Duodenal mucosa (tissue), 2 donors: Measurements from ENCODE around the gene PGAM1.
"Not testable (repeated sequence)": the region's sequence is repeated elsewhere in the genome, so short reads cannot be mapped to it uniquely, and the experiment has no call there.

Source experiments
- H3K27ac ChIP-seq: one replicate; pipeline ENCODE4 v1.7.0; 2013; ENCODE audit warnings: low read depth, low read length
- H3K27me3 ChIP-seq, 2 donors: one replicate each; pipeline ENCODE4 v1.7.0; 2013; ENCODE audit warnings: low read length in 2 of 2, control low read depth in 1 of 2; ENCODE audit not compliant: insufficient read depth in 2 of 2, control insufficient read depth in 1 of 2
- H3K36me3 ChIP-seq, 2 donors: one replicate each; pipeline ENCODE4 v1.7.0; 2013; ENCODE audit warnings: low read length in 2 of 2, control low read depth in 1 of 2; ENCODE audit not compliant: insufficient read depth in 2 of 2, control insufficient read depth in 1 of 2
- H3K4me1 ChIP-seq, 2 donors: one replicate each; pipeline ENCODE4 v1.7.0; 2013; ENCODE audit warnings: low read length in 2 of 2, control low read depth in 1 of 2; ENCODE audit not compliant: insufficient read depth in 2 of 2, control insufficient read depth in 1 of 2
- H3K4me3 ChIP-seq, 2 donors: one replicate each; pipeline ENCODE4 v1.7.0; 2013; ENCODE audit warnings: low read length in 2 of 2, low read depth in 1 of 2
- H3K9ac ChIP-seq, 2 donors: one replicate each; pipeline ENCODE4 v1.7.0; 2013; ENCODE audit warnings: low read length in 2 of 2, low read depth in 1 of 2
- H3K9me3 ChIP-seq, 2 donors: one replicate each; pipeline ENCODE4 v1.7.0; 2013; ENCODE audit warnings: low read length in 2 of 2, control low read depth in 1 of 2; ENCODE audit not compliant: control insufficient read depth in 1 of 2

Gene PGAM1

GRCh38 chr10:97468162-97468561, 42.2 kb downstream of the PGAM1 start:
- H3K36me3 ChIP-seq: peaks cover 35 to 78% of the 10 kb centered on the region in 2 donors
- peaks cover 4 to 9% of the 10 kb centered on the region in 2 donors for H3K4me1 ChIP-seq
- no peak overlapping the region for H3K4me3 ChIP-seq
- no peak overlapping the region for H3K9ac ChIP-seq
- no peaks in the 10 kb centered on the region for H3K27me3 ChIP-seq
- no peaks in the 10 kb centered on the region for H3K9me3 ChIP-seq
- no peak overlapping the region for H3K27ac ChIP-seq

- not testable (repeated sequence) for H3K9ac ChIP-seq, H3K27me3 ChIP-seq, H3K4me1 ChIP-seq, H3K27ac ChIP-seq, H3K4me3 ChIP-seq, H3K9me3 ChIP-seq
- H3K36me3 ChIP-seq: peaks cover 40 to 78% of the 10 kb centered on the region in 2 donors
Measured at GRCh38 chr10:97468781-97469180, 42.8 kb downstream of the PGAM1 start.

- Histone ChIP-seq H3K27me3 (no peaks in the 10 kb centered on the region), H3K9ac (no peak overlapping the region), H3K27ac (no peak overlapping the region), H3K4me1 (no peaks in the 10 kb centered on the region), H3K9me3 (no peaks in the 10 kb centered on the region), H3K4me3 (no peak overlapping the region), H3K36me3 (peaks cover 45 to 73% of the 10 kb centered on the region in 2 donors)
Measured at GRCh38 chr10:97474918-97475317, 48.9 kb downstream of the PGAM1 start.

- peaks cover 44 to 75% of the 10 kb centered on the region in 2 donors for H3K36me3 ChIP-seq
- H3K4me1 ChIP-seq: no peaks in the 10 kb centered on the region
- H3K9ac ChIP-seq: no peak overlapping the region
- H3K27me3 ChIP-seq: no peaks in the 10 kb centered on the region
- H3K9me3 ChIP-seq: no peaks in the 10 kb centered on the region
- no peak overlapping the region for H3K27ac ChIP-seq
- no peak overlapping the region for H3K4me3 ChIP-seq
Measured at GRCh38 chr10:97475936-97476594, 50.1 kb downstream of the PGAM1 start.

- not testable (repeated sequence) for H3K27me3 ChIP-seq, H3K27ac ChIP-seq, H3K9me3 ChIP-seq, H3K9ac ChIP-seq, H3K4me1 ChIP-seq, H3K4me3 ChIP-seq
- peaks cover 47 to 67% of the 10 kb centered on the region in 2 donors for H3K36me3 ChIP-seq
Measured at GRCh38 chr10:97479410-97479809, 53.4 kb downstream of the PGAM1 start.

GRCh38 chr10:97479939-97480338, 53.9 kb downstream of the PGAM1 start:
- no peak overlapping the region for H3K9ac ChIP-seq
- peaks cover 46 to 62% of the 10 kb centered on the region in 2 donors for H3K36me3 ChIP-seq
- H3K4me1 ChIP-seq: no peaks in the 10 kb centered on the region
- no peaks in the 10 kb centered on the region for H3K27me3 ChIP-seq
- H3K9me3 ChIP-seq: no peaks in the 10 kb centered on the region
- H3K4me3 ChIP-seq: no peak overlapping the region
- no peak overlapping the region for H3K27ac ChIP-seq

- peaks cover 45 to 54% of the 10 kb centered on the region in 2 donors for H3K36me3 ChIP-seq
- H3K4me1 ChIP-seq: no peaks in the 10 kb centered on the region
- no peak overlapping the region for H3K27ac ChIP-seq
- no peak overlapping the region for H3K4me3 ChIP-seq
- H3K9ac ChIP-seq: no peak overlapping the region
- H3K9me3 ChIP-seq: no peaks in the 10 kb centered on the region
- H3K27me3 ChIP-seq: no peaks in the 10 kb centered on the region
Measured at GRCh38 chr10:97481071-97481470, 55.1 kb downstream of the PGAM1 start.

- no peak overlapping the region for H3K9ac ChIP-seq
- no peak overlapping the region for H3K4me3 ChIP-seq
- peaks cover 33 to 42% of the 10 kb centered on the region in 2 donors for H3K36me3 ChIP-seq
- no peaks in the 10 kb centered on the region for H3K27me3 ChIP-seq
- no peaks in the 10 kb centered on the region for H3K9me3 ChIP-seq
- H3K4me1 ChIP-seq: no peaks in the 10 kb centered on the region
- H3K27ac ChIP-seq: no peak overlapping the region
Measured at GRCh38 chr10:97482381-97482780, 56.4 kb downstream of the PGAM1 start.
